Activated CD4-positive, alpha-beta T cell treated with anti-CD3 and anti-CD28 coated beads, Interleukin-2, amount 50 U/mL, for 4 hours (primary cell): ENCODE results near the gene GRPEL1.
A peak's percentile ranks its signal among the peaks of the same experiment; 100 is the strongest.

Experiments
- DNase-seq, 2 experiments: peaks; one replicate each; pipeline ENCODE4 v3.0.0-alpha.2; 2020

Gene GRPEL1

DNA sequence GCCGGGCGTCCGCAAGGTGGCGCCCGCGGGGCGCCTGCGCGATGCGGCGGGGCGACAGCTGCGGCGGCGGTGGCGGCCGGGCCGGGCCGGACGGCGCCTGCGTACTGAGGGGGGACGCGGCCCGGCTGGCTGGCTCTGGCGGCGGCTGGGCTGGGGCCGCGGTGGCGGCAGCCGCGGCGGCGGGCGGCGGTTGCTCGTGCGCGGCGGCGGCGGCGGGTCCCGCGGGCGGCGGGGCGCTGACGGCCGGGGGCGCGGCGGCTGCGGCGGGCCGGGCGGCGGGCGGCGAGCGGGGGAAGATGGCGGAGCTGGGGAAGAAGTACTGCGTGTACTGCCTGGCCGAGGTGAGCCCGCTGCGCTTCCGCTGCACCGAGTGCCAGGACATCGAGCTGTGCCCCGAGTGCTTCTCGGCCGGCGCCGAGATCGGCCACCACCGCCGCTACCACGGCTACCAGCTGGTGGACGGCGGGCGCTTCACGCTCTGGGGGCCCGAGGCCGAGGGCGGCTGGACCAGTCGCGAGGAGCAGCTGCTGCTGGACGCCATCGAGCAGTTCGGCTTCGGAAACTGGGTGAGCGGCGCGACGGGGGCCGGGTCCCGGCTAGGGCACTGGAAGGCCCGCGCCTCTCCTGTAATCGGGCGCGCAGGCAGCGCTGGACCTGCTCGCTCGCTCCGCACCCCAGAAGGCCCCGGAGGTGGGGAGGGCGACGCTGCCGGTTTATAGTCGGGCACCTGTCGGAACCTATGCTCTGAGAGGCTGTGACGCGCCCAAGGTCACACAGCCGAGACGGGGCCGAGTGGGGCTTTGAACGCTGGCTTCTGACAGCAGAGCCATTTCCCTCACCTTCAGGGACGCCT, 24.4 kb downstream of the GRPEL1 start, which contains the start of gene TADA2B:
Gene TADA2B (plus strand): TSS at position 89 of the 853 bp plus-strand sequence. CDS start 208 bp downstream, at position 297.
- DNase-seq: peak; percentile 39 to 44

DNA sequence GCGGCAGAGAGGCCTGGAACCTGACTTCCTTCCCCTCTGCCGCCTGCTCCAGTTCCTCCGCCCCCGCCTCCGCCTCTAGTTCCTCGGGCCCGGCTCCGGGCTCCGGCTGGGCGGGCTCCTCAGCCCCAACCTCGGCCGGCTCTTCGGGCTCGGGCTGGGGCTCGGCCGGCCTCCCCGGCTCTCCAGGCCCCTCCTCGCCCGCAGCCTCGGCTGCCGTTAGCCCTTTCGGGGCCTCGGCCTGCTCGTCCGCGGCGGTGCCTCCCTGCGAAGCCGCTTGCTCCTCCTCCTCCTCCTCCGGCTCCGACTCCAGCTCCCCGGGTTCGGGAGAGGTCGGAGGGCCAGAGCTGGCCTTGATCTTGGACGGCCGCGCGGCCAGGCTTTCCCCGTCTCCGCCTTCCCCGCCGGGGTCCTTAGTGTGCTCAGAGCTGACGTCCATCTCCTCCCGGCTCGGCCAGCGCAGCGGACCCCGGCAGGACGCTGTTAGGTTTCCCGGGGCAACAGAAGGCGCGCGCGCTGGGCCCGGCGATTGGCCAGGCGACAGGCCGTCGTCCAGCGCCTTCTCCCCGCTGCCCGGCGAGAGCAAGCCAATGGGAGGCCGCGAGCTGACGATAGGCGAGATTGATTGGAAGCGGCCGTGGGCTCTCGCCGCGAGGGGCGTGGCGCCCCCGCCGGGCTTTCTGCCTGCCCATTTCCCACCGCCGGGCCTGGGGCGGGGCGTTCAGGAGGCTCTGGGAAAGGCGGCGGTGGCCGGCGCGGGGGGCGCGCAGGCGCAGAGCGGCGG, 25.2 kb downstream of the GRPEL1 start:
- peak; percentile 80 to 83 for DNase-seq

GRCh38 chr4:7041801-7042502, 25.9 kb downstream of the GRPEL1 start:
- DNase-seq: no peak

DNA sequence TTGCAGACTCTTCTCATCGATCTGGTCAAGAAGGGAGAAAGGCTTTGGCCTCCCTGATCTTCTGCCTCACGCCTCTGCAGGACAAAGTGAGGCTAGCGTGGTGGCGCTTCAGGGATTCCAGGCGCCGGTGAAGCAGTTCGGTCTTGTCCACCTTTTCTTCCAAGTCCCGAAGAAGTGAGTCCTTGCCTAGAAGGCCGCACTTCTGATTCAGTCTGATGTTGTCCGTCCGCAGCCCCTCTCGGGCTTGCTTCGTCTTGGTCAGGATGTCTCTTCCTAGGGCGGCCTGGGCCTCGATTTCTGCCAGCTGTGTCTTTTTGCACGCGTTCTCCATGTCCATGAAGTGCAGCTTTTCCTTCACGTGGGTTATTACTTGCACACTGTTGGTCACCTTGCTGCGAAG, 26.6 kb downstream of the GRPEL1 start:
- no peak for DNase-seq

GRCh38 chr4:7040765-7041164, 27.1 kb downstream of the GRPEL1 start:
- DNase-seq: no peak

DNA sequence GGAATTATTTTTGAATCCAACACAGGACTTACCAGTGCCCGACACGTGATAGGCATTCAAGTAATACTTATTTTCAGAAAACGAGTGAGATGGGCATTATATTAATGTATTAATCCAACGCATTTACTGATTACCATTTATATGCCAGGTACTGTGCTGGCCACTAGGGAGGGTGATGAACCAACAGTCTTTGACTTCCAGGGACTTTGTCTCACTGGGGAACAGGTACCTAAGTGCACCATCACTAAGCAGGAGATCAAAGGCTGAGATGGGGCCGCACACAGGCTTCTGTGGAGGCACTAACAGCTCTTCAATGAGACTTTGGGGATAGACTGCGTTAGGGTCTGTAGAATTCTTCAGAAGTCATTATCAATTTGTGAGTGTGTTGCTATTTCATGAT, 30.4 kb downstream of the GRPEL1 start:
- DNase-seq: no peak

GRCh38 chr4:7034262-7035081, 33.4 kb downstream of the GRPEL1 start:
- DNase-seq: no peak

- DNase-seq: no peak
These were observed 35.3 kb downstream of the GRPEL1 start for GRCh38 chr4:7032596-7032995.

- no peak for DNase-seq
These were observed 36.1 kb downstream of the GRPEL1 start for GRCh38 chr4:7031558-7032449.

DNA sequence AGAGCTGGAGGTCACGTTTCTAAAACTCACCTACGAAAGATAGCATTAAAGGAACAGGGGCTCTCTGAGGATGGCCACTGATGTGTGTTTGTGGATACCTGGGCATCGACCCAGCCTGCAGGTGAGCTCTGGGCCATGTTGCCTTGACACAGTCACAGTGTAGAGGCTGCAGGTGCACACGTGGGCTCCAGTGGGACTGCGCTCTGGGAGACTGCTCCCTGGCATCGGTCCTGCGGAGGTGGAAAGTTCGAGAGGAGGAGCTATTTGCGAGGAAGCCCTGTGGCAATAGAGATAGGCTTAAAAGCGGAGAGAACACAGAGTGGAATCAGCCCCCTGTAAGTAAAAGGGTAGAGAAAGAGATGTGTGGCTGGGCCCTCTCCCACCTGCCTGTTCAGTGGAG, 37.0 kb downstream of the GRPEL1 start:
- DNase-seq: no peak

DNA sequence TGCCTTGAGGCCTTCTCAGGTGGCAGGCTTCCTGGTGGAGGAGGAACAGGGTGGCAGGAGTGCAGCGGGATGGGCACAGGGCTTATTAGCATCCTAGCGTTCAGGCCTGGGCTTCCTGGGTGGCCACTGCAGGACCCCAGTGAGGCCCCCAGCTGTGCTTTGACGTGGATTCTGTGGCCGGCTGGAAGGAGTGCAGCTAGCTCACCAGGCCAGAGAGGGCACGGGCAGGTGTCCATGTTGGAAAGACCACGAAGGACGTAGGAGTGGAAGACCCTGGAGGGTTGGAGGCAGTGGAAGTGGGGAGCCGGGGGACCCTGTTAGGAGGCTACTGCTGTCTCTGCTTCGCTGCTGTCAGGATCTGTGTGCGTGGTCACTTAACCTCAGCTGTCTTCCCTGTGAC, 37.9 kb downstream of the GRPEL1 start:
- DNase-seq: no peak

- DNase-seq: no peak
These were observed 38.7 kb downstream of the GRPEL1 start for GRCh38 chr4:7029212-7029611.

DNA sequence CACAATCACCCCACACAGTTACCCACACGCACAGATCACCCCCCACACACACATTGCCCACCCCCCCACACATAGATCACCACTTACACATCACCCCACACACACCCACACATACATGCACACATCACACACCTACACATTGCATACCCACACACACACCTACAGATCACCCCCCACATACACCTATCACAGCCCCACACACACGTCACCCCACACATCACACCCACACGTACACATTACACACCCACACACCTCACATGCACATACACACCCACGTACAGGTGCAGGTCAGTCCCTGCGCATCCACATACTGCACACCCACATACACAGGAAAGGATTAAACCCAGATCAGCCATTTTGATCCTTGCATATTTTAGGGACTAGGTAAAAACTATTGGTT, 40.0 kb downstream of the GRPEL1 start:
- no peak for DNase-seq

DNA sequence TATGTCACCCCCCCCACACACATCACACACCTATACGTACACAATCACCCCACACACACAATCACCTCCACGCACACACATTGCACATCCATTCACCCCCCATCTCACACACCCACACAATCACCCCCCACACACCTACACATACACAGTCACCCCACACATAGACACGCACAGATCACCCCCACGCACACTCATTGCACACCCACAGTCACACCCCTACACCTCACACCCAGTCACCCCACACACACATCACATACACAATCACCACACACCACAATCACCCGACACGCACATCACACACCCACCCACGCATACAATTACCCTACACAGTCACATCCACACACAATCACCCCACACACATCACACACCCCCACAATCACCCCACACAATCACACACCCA, 40.6 kb downstream of the GRPEL1 start:
- no peak for DNase-seq

DNA sequence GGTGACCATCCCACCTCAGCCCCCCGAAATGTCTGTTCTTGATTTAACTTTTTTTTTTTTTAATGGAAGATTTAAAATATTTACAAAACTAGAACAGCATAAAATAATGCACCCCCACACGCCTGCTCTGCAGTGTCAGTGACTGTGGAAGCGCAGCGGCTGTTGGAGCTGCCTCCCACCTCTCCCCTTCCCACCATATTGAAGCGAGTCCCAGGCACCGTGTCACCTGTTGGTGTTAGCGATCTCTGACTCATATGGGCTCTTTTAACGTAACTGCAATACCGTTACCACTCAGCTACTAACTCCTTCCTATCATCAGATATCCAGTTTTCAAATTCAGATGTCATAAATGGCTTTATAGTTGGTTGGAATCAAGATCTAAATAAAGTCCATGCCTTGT, 41.8 kb downstream of the GRPEL1 start:
- no peak for DNase-seq

GRCh38 chr4:7025040-7025602, 42.7 kb downstream of the GRPEL1 start:
- DNase-seq: no peak

DNA sequence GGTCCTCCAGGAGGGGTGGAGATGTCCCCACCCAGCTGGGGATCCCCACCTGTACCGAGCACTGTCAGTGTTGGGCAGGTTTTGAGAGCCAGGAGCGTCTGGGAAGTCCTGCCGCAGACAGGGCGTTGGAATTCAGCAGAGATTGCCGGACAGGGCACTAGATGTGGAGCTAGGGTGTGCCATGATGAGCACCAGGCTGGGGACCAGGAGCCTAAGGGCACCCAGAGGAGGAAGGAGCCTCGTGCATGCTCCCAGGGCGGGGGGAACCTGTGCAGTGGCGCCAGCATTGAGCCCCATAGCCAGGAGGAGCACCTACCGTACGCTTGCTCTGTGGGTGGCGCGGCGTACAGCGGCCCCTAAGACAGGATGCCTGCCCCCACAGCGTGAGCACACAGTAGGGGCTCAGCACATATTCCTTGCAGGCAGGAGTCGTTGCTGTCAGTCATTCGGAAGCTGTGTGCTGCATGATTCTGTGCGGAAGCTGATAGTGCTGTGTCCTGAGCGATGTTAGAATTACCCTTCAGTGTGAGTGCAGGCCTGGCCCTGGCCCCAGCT, 43.5 kb downstream of the GRPEL1 start:
- DNase-seq: no peak

- no peak for DNase-seq
These were observed 44.0 kb downstream of the GRPEL1 start for GRCh38 chr4:7023901-7024300.

DNA sequence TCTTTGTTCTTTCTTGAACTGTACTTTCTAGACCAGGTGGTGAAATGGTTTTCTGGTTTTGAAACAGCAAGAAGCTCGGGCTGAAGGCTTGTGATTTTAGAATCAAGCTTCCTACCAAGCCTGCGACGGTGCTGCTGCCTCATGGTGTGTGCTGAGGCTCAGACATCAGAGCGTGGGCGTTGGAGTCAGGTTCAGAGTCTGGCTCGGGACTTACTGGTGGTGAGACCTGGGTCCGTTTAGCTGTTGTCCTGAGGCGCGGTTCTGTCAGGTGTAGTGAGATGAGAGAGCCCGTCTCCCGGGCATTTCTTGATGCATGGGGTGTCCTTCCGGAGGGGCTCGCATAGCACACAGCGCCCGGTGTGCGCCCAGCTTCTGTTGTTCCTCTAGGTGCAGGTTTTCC, 44.4 kb downstream of the GRPEL1 start:
- DNase-seq: no peak

DNA sequence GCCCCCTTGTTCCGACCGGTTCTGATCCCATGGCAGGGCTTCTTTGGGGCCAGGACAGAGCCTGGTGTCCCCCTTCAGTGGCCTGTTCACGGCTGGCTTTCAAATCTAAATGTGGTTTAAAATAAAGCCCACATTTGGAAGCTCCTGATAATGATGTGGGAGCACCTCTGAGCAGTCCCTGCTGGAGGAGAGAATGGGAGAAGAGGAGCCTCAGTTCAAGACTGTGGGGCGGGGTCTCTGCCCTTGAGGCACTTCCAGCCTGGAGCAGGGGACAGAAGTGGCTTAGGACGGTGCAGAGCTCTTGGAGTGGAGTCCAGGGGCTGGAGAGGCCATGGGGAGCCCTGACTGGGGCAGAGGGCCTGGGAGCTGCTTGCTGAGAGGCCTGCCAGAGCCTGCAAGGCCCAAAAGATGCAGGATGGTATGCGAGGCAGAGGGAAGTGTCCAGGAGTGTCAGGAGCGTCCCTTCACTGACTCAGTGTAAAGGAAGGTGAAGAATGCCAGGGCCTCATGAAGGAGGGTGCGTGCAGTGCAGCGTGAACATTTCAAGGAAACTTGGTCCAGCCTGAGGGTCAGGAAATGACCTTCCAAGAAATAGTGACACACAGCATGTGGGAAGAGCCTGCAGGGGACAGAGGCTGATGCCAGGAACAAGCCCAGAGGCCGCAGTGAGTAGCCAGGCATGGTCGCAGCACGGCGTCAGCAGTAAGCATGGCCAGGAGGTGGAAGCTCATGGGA, 45.8 kb downstream of the GRPEL1 start:
- no peak for DNase-seq
